Transverse colon (tissue), 3 donors: ENCODE measurements around the gene SLC6A1.

ENCODE experiments used
- CTCF ChIP-seq, 5 experiments: fragments of 200-600 bp in 3 of 5; fragments of 450-650 bp in 2 of 5; sonication (generic) in 3 of 5; IDR thresholded peaks; 1 replicate in 2 of 5; 2 replicates in 3 of 5; pipeline ENCODE4 v1.5.1; 2016 to 2017; ENCODE audit warnings: antibody characterized with exemption in 5 of 5, inconsistent platforms in 3 of 5, mild to moderate bottlenecking in 2 of 5, moderate library complexity in 1 of 5
- POLR2A ChIP-seq: fragments of 450-650 bp; IDR thresholded peaks from one replicate; pipeline ENCODE4 v1.6.1; 2016; ENCODE audit warnings: antibody characterized with exemption, mild to moderate bottlenecking, moderate library complexity

- TF ChIP-seq CTCF (IDR thresholded peaks at IDR 0.05) (no peak), POLR2A (no peak)
Measured at GRCh38 chr3:11054739-11055438, 62.3 kb downstream of the SLC6A1 start.
